ENCODE data around the gene ANAPC2. TPM values are rescaled to one million over a fixed set of nuclear protein-coding genes. Genes with fewer than 3 reads are reported as not detected.
A peak's percentile ranks its signal among the peaks of the same experiment; 100 is the strongest.

Gene ANAPC2
- total RNA-seq, 1 donor from 2014 or later = 18.9 TPM

- Histone ChIP-seq H3K9ac (no peak overlapping the region), H3K4me1 (peaks cover 12% of the 10 kb centered on the region), H3K79me2 (ENCODE audit: low read depth) (peaks cover 38% of the 10 kb centered on the region), H2AFZ (replicated peaks) (no peak overlapping the region), H3K9me3 (ENCODE audit: low read depth) (no peaks in the 10 kb centered on the region), H3K27ac (no peak overlapping the region), H3K4me2 (no peak overlapping the region), H3K4me3 (no peak overlapping the region), H4K20me1 (ENCODE audit: low read depth) (peaks cover 71% of the 10 kb centered on the region), H3F3A (ENCODE audit: low read depth) (peaks cover 17% of the 10 kb centered on the region), H3K27me3 (peaks cover 7% of the 10 kb centered on the region), H3K36me3 (no peaks in the 10 kb centered on the region)
- no peak for DNase-seq (ENCODE audit: low spot score)
- Mint-ChIP-seq H3K9me3 (no peaks in the 10 kb centered on the region), H3K27me3 (ENCODE audit: insufficient read depth, low read depth) (peaks cover 10% of the 10 kb centered on the region), H3K27ac (no peak overlapping the region), H3K36me3 (peaks cover 4% of the 10 kb centered on the region), H3K4me1 (peaks cover 20% of the 10 kb centered on the region), H3K4me3 (peak overlapping the region; percentile 63)
- no peak for TF ChIP-seq EZH2phosphoT487 (IDR thresholded peaks at IDR 0.05)
- TF ChIP-seq EZH2 (IDR thresholded peaks at IDR 0.05) = no peak
- TF ChIP-seq CTCF (IDR thresholded peaks at IDR 0.05) = no peak
These were observed 9.9 kb upstream of the ANAPC2 start for GRCh38 chr9:137198051-137198901.

- Histone ChIP-seq H3K4me1 (peaks cover 7% of the 10 kb centered on the region), H3K4me3 (no peak overlapping the region), H3K9ac (no peak overlapping the region), H2AFZ (replicated peaks) (no peak overlapping the region), H4K20me1 (ENCODE audit: low read depth) (peaks cover 73% of the 10 kb centered on the region), H3K4me2 (no peak overlapping the region), H3K36me3 (no peaks in the 10 kb centered on the region), H3K27ac (no peak overlapping the region), H3K79me2 (ENCODE audit: low read depth) (peaks cover 24% of the 10 kb centered on the region), H3K27me3 (peaks cover 7% of the 10 kb centered on the region), H3K9me3 (ENCODE audit: low read depth) (no peaks in the 10 kb centered on the region), H3F3A (ENCODE audit: low read depth) (no peaks in the 10 kb centered on the region)
- no peak for DNase-seq (ENCODE audit: low spot score)
- TF ChIP-seq EZH2phosphoT487 (IDR thresholded peaks at IDR 0.05) (no peak), EZH2 (IDR thresholded peaks at IDR 0.05) (no peak), CTCF (IDR thresholded peaks at IDR 0.05) (no peak)
- H3K36me3 Mint-ChIP-seq = no peaks in the 10 kb centered on the region
- H3K4me3 Mint-ChIP-seq = no peak overlapping the region
- peaks cover 4% of the 10 kb centered on the region for H3K27me3 Mint-ChIP-seq (ENCODE audit: insufficient read depth, low read depth)
- no peak overlapping the region for H3K27ac Mint-ChIP-seq
- no peaks in the 10 kb centered on the region for H3K9me3 Mint-ChIP-seq
- peaks cover 14% of the 10 kb centered on the region for H3K4me1 Mint-ChIP-seq
These were observed 7.3 kb upstream of the ANAPC2 start for GRCh38 chr9:137195525-137196220.

GRCh38 chr9:137194909-137195308 lies 6.5 kb upstream of the ANAPC2 start:
- no peaks in the 10 kb centered on the region for H3K36me3 Mint-ChIP-seq
- Histone ChIP-seq H3K36me3 (no peaks in the 10 kb centered on the region), H3K4me3 (no peak overlapping the region), H3K79me2 (ENCODE audit: low read depth) (peaks cover 24% of the 10 kb centered on the region), H3K4me1 (peaks cover 7% of the 10 kb centered on the region), H3K9me3 (ENCODE audit: low read depth) (no peaks in the 10 kb centered on the region), H4K20me1 (ENCODE audit: low read depth) (peaks cover 73% of the 10 kb centered on the region), H2AFZ (replicated peaks) (no peak overlapping the region), H3K9ac (no peak overlapping the region), H3F3A (ENCODE audit: low read depth) (no peaks in the 10 kb centered on the region), H3K27ac (no peak overlapping the region), H3K4me2 (no peak overlapping the region), H3K27me3 (peaks cover 6% of the 10 kb centered on the region)
- H3K4me3 Mint-ChIP-seq = no peak overlapping the region
- DNase-seq (ENCODE audit: low spot score) = no peak
- peaks cover 17% of the 10 kb centered on the region for H3K4me1 Mint-ChIP-seq
- H3K27me3 Mint-ChIP-seq (ENCODE audit: insufficient read depth, low read depth) = peaks cover 4% of the 10 kb centered on the region
- no peak for TF ChIP-seq EZH2 (IDR thresholded peaks at IDR 0.05)
- TF ChIP-seq EZH2phosphoT487 (IDR thresholded peaks at IDR 0.05) = no peak
- TF ChIP-seq CTCF (IDR thresholded peaks at IDR 0.05) = no peak
- no peak overlapping the region for H3K27ac Mint-ChIP-seq
- no peaks in the 10 kb centered on the region for H3K9me3 Mint-ChIP-seq
